ENCODE measurements around the gene EIF5AL1.
"Not testable (repeated sequence)": the region's sequence is repeated elsewhere in the genome, so short reads cannot be mapped to it uniquely, and the experiment has no call there.

DNA sequence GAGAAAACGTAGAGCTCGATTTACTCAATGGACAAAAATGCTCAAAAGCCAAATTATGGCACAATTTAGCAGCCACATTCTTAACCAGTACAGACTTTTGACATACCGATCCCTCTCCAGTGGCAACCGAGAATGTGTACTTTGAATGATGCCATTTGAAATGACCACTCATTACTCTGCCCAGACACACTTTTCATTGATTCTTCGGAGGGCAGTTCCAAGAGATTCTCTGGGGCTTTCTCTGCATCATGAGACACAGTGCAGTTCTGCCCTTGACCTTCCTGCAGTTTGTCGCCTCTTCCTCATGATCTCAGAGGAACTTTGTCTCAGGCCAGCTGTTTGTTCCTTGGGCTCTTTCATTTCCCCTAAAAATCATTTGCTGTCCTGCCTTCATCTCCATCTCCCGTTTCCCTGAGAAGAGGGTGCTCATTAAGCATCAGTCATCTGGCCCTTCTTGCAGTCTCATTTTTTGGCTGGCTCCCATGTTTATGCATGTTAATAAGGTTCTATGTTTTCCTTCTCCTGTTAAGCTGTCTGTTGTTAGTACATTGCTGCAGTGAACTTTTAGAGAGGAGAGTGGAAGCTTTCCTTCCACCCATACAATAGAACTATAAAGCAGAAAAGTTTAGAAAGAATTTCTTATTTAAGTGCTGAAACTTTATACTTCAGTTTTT lies 4.3 kb downstream of the EIF5AL1 start:
- TF ChIP-seq GABPA (tag; conservative IDR thresholded peaks at IDR 0.05; ENCODE audit: low read depth); NRF1 (conservative IDR thresholded peaks at IDR 0.05 in 1 of 2, IDR thresholded peaks at IDR 0.05 in 1 of 2); KAT2B (IDR thresholded peaks at IDR 0.05; ENCODE audit: low read depth, low read length); NR3C1 (CRISPR knock-in tag; IDR thresholded peaks at IDR 0.05); ZKSCAN1 (IDR thresholded peaks at IDR 0.05; ENCODE audit: low read depth, low read length); RCOR1 (IDR thresholded peaks at IDR 0.05; ENCODE audit: borderline replicate concordance in 1 of 2, low read depth in 2 of 2, low read length in 2 of 2); HDAC8 (tag; IDR thresholded peaks at IDR 0.05); REST (IDR thresholded peaks at IDR 0.05; ENCODE audit: borderline replicate concordance); REST (CRISPR knock-in tag; IDR thresholded peaks at IDR 0.05; ENCODE audit: low read depth); PPARD (CRISPR knock-in tag; IDR thresholded peaks at IDR 0.05); MAFK (IDR thresholded peaks at IDR 0.05; ENCODE audit: low read length); TAF1 (IDR thresholded peaks at IDR 0.05; ENCODE audit: control insufficient read depth, extremely low read depth, insufficient read depth, low read length, severe bottlenecking): not testable (repeated sequence)
